Skeletal muscle tissue (tissue), 4 donors: Measurements from ENCODE around the gene SCAF11. TPM values are rescaled to one million over a fixed set of nuclear protein-coding genes. Genes with fewer than 3 reads are reported as not detected.

Experiments
- H3K27ac ChIP-seq: one replicate; pipeline ENCODE4 v1.7.0; 2013; ENCODE audit warnings: mild to moderate bottlenecking, low read depth, low read length, inconsistent platforms
- H3K27me3 ChIP-seq, 3 donors: one replicate each; pipeline ENCODE4 v1.7.0; 2013; ENCODE audit warnings: low read length in 3 of 3; ENCODE audit not compliant: control insufficient read depth in 3 of 3, insufficient read depth in 3 of 3
- H3K36me3 ChIP-seq, 3 donors: one replicate each; pipeline ENCODE4 v1.7.0; 2013; ENCODE audit warnings: low read length in 3 of 3; ENCODE audit not compliant: control insufficient read depth in 3 of 3, insufficient read depth in 3 of 3
- H3K4me1 ChIP-seq, 3 donors: one replicate each; pipeline ENCODE4 v1.7.0; 2013; ENCODE audit warnings: low read length in 3 of 3, mild to moderate bottlenecking in 3 of 3; ENCODE audit not compliant: control insufficient read depth in 3 of 3, insufficient read depth in 3 of 3
- H3K4me3 ChIP-seq, 3 donors: one replicate each; pipeline ENCODE4 v1.7.0; 2013; ENCODE audit warnings: low read length in 3 of 3
- H3K9ac ChIP-seq, 3 donors: one replicate each; pipeline ENCODE4 v1.7.0; 2013; ENCODE audit warnings: low read length in 3 of 3, mild to moderate bottlenecking in 3 of 3, moderate library complexity in 2 of 3, low read depth in 1 of 3
- H3K9me3 ChIP-seq, 3 donors: one replicate each; pipeline ENCODE4 v1.7.0; 2013; ENCODE audit warnings: low read length in 3 of 3; ENCODE audit not compliant: control insufficient read depth in 3 of 3
- total RNA-seq: library from RNA; depleted of rRNA; stranded (reverse); fragments of >200 nt; gene quantifications from one replicate; pipeline ENCODE4 v1.2.3, GENCODE V29; 2014
- donor health status: Osteomylitis.

Gene SCAF11
- total RNA-seq, 1 donor from 2014 or later = 78.3 TPM

DNA sequence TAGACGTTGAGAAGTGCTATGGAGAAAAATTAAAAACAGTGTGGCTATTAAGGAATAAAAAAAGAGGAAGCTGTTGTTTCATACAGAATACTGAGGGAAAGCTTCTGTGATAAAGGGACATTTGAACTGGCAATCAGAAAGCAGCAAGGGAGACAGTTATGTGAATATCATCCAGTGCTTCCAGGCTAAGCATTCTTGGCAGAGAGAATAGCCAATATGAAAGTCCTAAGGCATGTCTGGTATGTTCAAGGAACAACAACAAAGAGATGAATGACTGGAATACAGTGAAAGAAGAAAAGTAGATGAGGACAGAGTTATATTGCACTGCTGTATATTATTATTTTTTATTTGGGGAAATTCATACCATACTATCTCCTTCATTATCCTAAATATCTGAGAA lies 23.9 kb downstream of the SCAF11 start:
- no peak overlapping the region for H3K27ac ChIP-seq

DNA sequence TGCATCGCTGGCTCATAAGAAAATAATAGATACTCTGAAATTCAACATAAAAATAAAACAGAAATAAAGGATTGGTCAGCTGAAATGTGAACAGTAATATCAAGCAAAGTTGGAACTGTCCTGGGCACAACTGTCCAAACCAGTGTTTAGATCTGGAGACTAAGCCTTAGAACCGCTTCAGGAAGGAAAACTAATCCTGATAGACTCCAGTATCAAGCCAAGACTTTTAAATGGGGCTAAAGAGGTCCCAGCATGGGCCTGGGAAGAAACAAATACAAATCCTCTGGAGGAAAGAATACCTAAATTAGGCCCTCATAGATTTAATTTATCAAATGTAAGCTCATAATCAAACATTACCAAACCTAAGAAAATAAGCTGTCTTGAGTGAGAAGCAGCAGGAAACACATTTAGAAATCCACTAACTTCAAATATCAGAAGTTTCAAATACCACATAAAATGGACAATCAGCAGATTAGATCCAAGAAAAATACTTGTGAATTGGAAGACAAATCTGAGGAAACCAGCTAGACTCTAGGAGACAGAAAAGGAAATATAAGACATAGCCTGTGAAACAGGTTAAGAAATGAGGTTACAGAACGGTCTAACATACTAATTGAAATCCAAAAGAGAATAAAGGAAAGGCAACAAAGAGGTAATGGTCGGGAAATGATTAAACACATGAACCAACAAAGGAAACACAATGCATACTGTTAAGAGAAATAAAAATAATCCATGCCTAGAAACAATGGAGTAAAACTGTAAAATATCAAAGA lies 27.6 kb downstream of the SCAF11 start:
- Histone ChIP-seq H3K27ac (no peak overlapping the region), H3K36me3 (no peaks in the 10 kb centered on the region), H3K9me3 (no peaks in the 10 kb centered on the region), H3K27me3 (no peaks in the 10 kb centered on the region), H3K4me3 (no peak overlapping the region), H3K4me1 (peaks cover 7 to 17% (median 17%) of the 10 kb centered on the region in 3 donors), H3K9ac (no peak overlapping the region)

More for the DNA sequence above, 23.9 kb downstream of the SCAF11 start:
- Histone ChIP-seq H3K9ac (no peak overlapping the region), H3K9me3 (no peaks in the 10 kb centered on the region), H3K4me1 (peaks cover 11 to 20% (median 19%) of the 10 kb centered on the region in 3 donors), H3K4me3 (no peak overlapping the region), H3K27me3 (no peaks in the 10 kb centered on the region), H3K36me3 (no peaks in the 10 kb centered on the region)

DNA sequence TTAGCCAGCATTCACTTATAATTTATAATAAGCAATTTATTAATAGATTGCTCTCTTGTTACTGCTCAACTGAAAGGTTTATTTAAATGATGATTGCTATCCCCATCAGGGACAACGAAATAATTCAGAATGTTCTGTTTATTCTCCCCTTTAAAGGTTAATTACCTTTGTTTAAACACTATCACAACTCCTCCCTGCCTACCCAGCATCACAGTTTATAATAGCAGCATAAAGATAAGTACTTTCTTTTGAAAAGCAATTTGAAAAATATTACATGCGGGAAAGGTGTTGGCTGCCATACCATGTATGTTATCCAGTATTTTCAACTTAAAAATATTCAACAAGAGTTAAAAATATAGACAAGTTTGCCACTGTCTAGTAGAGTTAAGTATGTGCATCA lies 30.6 kb downstream of the SCAF11 start:
- peaks cover 0 to 5% (median 2%) of the 10 kb centered on the region in 3 donors for H3K4me1 ChIP-seq
- no peaks in the 10 kb centered on the region for H3K27me3 ChIP-seq
- H3K9ac ChIP-seq = no peak overlapping the region
- no peaks in the 10 kb centered on the region for H3K9me3 ChIP-seq
- no peak overlapping the region for H3K27ac ChIP-seq
- no peak overlapping the region for H3K4me3 ChIP-seq
- no peaks in the 10 kb centered on the region for H3K36me3 ChIP-seq

DNA sequence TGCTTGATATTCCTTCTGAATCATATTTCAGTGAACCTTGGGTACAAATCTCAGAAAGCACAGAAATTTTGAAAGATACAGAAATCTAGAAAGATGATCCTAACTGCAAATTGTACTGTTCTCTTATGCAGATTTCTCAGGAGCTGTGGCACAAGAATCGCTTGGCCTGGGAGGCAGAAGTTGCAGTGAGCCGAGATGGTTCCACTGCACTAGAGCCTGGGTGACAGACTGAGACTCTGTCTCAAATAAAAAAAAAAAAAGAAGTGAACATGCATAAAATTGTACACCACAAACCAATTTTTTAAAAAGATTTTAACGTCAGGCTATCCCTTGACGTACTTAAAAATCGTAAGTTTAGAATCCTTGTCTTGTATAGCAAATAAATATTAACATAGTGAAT lies 31.3 kb downstream of the SCAF11 start:
- peaks cover 0 to 5% (median 2%) of the 10 kb centered on the region in 3 donors for H3K4me1 ChIP-seq
- no peak overlapping the region for H3K9ac ChIP-seq
- H3K4me3 ChIP-seq = no peak overlapping the region
- no peaks in the 10 kb centered on the region for H3K9me3 ChIP-seq
- H3K27me3 ChIP-seq = no peaks in the 10 kb centered on the region
- no peak overlapping the region for H3K27ac ChIP-seq
- H3K36me3 ChIP-seq = no peaks in the 10 kb centered on the region

DNA sequence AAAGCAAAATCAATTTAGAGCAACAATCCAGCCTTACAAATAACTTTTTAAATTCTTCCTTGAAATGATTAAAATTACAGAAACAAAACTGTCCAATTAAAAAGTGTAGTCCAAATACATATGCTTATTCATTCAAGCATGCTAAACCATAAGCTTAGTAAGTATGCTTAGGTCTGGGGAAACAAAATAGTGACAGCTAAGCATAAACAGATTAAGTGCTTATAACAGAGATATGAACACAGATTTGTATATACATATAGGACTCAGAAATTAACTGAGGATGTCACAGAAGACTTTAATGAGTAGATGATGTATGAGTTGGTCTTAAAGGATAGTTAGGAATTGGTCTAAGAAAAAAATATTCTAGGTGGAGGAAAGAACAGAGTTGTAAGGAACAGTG lies 41.8 kb downstream of the SCAF11 start:
- H3K4me1 ChIP-seq = no peaks in the 10 kb centered on the region
- H3K9me3 ChIP-seq = no peaks in the 10 kb centered on the region
- no peak overlapping the region for H3K9ac ChIP-seq
- H3K36me3 ChIP-seq = peaks cover 12 to 27% (median 22%) of the 10 kb centered on the region in 3 donors
- H3K27ac ChIP-seq = no peak overlapping the region
- H3K27me3 ChIP-seq = no peaks in the 10 kb centered on the region
- no peak overlapping the region for H3K4me3 ChIP-seq

DNA sequence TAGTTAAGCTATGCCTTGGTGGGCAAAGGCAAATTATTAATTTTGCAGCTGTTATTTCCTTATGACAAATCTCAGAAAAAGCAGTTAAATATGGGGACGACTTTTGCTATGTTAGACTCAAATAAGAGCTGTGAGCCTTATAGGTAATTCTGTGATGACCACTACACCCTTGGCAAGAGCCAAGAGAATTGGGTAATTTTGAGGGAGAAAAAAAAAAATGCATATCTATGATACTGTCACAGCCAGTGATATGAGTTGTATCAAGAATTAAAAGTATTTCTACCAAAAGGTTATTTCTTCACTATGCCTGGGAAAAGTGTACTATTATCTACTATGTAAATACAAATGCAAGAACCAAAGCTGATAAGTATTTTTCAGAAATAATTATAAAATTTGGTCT lies 43.9 kb downstream of the SCAF11 start:
- Histone ChIP-seq H3K27me3 (no peaks in the 10 kb centered on the region), H3K9ac (no peak overlapping the region), H3K36me3 (peaks cover 12 to 26% (median 26%) of the 10 kb centered on the region in 3 donors), H3K27ac (no peak overlapping the region), H3K4me1 (no peaks in the 10 kb centered on the region), H3K9me3 (no peaks in the 10 kb centered on the region), H3K4me3 (no peak overlapping the region)

- Histone ChIP-seq H3K36me3 (peaks cover 12 to 34% (median 28%) of the 10 kb centered on the region in 3 donors), H3K9me3 (no peaks in the 10 kb centered on the region), H3K4me1 (no peaks in the 10 kb centered on the region), H3K27ac (no peak overlapping the region), H3K27me3 (no peaks in the 10 kb centered on the region), H3K4me3 (no peak overlapping the region), H3K9ac (no peak overlapping the region)
Observed at GRCh38 chr12:45944771-45945170, 45.6 kb downstream of the SCAF11 start.

- Histone ChIP-seq H3K4me1 (no peaks in the 10 kb centered on the region), H3K27me3 (no peaks in the 10 kb centered on the region), H3K4me3 (no peak overlapping the region), H3K36me3 (peaks cover 2 to 16% (median 11%) of the 10 kb centered on the region in 3 donors), H3K9ac (no peak overlapping the region), H3K9me3 (no peaks in the 10 kb centered on the region), H3K27ac (no peak overlapping the region)
Observed at GRCh38 chr12:45939759-45940158, 50.6 kb downstream of the SCAF11 start.

GRCh38 chr12:45938566-45938965 lies 51.8 kb downstream of the SCAF11 start:
- Histone ChIP-seq H3K36me3 (peaks cover 0 to 12% (median 11%) of the 10 kb centered on the region in 3 donors), H3K4me3 (no peak overlapping the region), H3K4me1 (peaks cover 0 to 5% (median 0%) of the 10 kb centered on the region in 3 donors), H3K27me3 (no peaks in the 10 kb centered on the region), H3K27ac (no peak overlapping the region), H3K9ac (no peak overlapping the region), H3K9me3 (no peaks in the 10 kb centered on the region)

DNA sequence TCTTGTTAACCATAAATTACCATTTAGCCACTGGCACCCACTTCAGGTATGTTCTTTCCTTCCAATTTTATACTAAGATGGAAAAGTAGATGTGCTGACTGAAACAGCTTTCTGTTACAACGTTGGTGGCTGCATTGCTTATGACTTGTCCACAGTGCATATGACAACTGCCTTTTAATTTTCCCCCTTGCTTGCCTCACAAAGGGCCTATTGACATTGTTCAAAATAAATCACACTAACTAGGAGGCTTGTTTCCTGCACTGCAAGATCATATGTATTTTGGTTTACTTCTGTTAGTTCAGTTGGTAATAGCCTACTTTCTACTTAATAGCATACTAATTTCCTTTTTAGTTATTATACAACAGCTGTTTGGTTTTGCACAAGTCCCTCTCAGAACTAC lies 55.4 kb downstream of the SCAF11 start:
- Histone ChIP-seq H3K4me1 (peaks cover 0 to 5% (median 0%) of the 10 kb centered on the region in 3 donors), H3K36me3 (peaks cover 2 to 17% (median 13%) of the 10 kb centered on the region in 3 donors), H3K27ac (no peak overlapping the region), H3K9me3 (no peaks in the 10 kb centered on the region), H3K9ac (no peak overlapping the region), H3K4me3 (no peak overlapping the region), H3K27me3 (no peaks in the 10 kb centered on the region)
